GM19452 (cell line): ENCODE measurements around the gene SULT1C4.

Source experiments
- ATAC-seq: cut with Tn5 transposase; IDR thresholded peaks from one replicate; pipeline ENCODE4 v1.9.1; 2021; ENCODE audit not compliant: unreplicated experiment

The SULT1C4 gene

GRCh38 chr2:108369153-108369552 is 8.6 kb upstream of the SULT1C4 start:
- ATAC-seq = no peak

- no peak for ATAC-seq
Observed at GRCh38 chr2:108370080-108370479, 7.7 kb upstream of the SULT1C4 start.

- ATAC-seq = no peak
Observed at GRCh38 chr2:108376774-108377173, 980 bp upstream of the SULT1C4 start.

DNA sequence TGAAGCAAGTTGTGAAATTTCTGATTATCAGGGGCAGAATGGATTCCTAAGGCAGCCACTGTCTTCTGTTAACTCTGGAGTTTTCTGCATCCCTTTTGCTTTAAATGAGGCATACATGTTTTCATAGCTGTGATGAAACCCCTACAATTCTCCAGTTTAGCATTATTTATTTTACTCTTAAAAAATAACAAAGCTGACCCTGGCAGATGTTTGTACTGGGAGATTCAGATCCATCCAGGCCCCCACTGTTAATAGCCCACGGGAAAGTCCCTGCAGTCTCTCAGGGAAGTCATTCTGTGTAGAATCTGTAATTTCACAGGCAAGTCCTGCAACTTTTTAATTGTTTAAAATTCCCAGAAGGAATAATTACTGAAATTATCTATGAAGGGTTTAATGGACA is 353 bp upstream of the SULT1C4 start:
- no peak for ATAC-seq

GRCh38 chr2:108378851-108379250 is 1.1 kb downstream of the SULT1C4 start:
- ATAC-seq = no peak

DNA sequence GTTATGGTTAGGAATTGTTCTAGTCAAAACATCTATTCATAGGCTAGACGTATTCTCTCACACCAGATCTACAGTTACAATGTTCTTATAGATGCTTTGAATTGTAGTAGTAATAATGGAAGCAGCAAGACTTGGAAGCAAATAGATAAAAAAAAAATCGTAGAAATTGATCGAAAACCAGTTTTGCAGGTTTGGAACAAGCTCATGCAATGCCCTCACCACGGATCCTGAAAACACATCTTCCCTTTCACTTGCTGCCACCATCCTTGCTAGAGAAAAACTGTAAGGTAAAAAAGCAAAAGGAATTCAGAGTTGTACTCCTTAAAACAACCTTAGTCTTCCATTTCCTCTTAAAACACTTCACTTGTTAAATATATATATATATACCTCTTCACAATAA is 4.4 kb downstream of the SULT1C4 start:
- ATAC-seq = no peak

- no peak for ATAC-seq
Observed at GRCh38 chr2:108383146-108383830, 5.5 kb downstream of the SULT1C4 start.

- no peak for ATAC-seq
Observed at GRCh38 chr2:108384662-108385393, 7.1 kb downstream of the SULT1C4 start.

GRCh38 chr2:108385411-108386071 is 7.8 kb downstream of the SULT1C4 start:
- ATAC-seq = peak; percentile 90

DNA sequence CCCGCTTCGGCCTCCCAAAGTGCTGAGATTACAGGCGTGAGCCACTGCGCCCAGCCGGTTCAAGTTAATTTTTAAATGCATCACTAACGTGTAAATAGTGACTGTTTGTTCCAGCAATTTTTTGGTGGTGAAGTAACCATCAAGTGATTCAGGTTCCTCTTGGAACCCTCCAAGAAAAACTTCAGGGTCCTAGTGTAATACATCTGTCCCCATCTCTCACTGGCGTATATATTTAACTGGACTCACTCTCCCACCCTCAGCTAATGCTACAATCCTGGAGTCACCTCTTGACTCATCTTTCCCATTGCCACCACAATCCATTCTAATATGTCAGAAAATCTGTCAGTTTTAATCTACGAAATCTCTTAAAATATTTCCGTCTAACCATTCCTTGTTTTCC is 10.3 kb downstream of the SULT1C4 start:
- no peak for ATAC-seq

- no peak for ATAC-seq
Observed at GRCh38 chr2:108390340-108390739, 12.6 kb downstream of the SULT1C4 start.

DNA sequence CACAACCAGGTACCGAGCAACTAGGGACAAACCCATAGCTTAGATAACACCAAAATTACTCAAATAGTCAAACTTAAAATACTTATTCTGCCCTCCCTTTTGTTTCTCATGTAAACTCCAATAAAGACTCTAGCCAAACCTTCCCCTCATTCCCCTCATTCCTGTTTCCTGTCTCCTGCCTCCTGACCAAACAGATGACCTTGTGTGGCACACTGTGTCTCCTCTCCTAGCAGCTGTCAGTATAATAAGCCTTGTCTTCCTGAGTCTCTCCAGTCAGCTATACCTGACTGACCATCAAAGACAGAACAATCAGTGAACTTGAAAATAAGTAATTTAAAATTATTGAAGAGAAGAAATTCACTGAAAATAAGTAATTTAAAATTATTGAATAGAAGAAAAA is 14.3 kb downstream of the SULT1C4 start:
- ATAC-seq = no peak

DNA sequence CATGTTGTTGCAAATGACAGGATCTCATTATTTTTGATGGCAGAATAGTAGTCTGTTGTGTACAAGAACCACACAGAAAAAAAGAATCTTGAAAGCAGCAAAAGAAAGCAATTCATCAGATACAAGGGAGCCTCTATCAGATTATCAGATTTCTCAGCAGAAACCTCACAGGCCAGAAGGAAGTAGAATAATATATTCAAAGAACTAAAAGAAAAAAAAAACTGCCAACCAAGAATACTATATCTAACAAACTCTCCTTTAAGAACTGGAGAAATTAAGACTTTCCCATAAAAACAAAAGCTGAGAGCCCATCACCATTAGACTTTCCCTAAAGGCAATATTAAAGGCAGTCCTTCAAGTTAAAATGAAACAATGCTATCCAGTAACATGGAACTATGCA is 15.4 kb downstream of the SULT1C4 start:
- ATAC-seq = no peak

DNA sequence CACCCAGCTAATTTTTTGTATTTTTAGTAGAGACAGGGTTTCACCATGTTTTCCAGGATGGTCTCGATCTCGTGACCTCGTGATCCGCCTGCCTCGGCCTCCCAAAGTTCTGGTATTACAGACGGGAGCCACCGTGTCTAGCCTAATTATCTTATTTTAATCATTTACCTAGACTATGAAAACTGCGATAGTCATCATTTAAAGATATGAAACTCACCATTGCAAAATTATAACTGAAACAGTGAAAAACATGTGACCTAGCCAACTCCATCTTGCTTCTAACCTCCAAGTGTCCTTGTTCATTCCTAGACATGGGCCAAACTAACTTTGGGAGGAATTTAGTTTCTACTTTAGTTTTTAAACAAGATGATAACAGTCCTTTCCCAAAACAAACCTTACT is 17.4 kb downstream of the SULT1C4 start:
- ATAC-seq = no peak

DNA sequence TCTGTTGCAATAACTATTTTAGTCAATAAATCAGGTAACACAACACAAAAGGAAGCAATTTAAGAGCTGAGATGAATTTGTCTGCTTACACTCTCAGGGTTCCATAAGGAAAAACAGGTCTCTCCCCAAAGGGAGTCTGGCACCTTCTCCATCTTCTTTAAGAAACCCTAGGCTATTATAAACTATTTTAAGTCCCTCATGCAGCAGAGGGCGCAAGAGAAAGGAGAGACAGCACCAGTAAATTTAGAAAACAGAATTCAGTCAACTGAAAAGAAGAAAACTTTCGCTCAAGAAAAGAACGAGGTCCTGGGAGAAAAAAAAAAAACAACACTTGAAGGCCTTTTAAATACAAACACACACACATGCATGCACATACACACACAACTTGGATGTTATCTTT is 19.1 kb downstream of the SULT1C4 start:
- ATAC-seq = no peak

GRCh38 chr2:108399479-108399878 is 21.7 kb downstream of the SULT1C4 start:
- no peak for ATAC-seq

DNA sequence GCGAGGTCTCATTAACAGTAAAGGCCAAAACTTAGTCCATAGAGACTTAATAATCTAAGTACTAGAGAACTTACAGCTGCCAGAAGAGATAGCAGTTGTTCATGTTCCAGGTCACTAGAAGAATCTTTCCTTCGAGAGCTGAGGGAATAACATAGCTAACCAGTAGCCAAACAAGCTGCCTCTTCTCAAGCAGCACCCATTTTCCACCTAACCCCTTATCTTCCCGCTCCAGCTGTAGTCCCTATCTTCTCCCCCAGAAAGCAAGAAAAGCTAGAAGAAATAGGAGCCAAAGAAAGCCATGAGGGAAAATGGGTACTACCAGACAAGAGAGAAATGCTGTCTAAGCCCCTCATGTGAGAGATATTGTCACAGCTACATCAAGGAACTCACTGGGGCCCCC is 24.0 kb downstream of the SULT1C4 start:
- ATAC-seq = no peak

- no peak for ATAC-seq
Observed at GRCh38 chr2:108403494-108403893, 25.7 kb downstream of the SULT1C4 start.

DNA sequence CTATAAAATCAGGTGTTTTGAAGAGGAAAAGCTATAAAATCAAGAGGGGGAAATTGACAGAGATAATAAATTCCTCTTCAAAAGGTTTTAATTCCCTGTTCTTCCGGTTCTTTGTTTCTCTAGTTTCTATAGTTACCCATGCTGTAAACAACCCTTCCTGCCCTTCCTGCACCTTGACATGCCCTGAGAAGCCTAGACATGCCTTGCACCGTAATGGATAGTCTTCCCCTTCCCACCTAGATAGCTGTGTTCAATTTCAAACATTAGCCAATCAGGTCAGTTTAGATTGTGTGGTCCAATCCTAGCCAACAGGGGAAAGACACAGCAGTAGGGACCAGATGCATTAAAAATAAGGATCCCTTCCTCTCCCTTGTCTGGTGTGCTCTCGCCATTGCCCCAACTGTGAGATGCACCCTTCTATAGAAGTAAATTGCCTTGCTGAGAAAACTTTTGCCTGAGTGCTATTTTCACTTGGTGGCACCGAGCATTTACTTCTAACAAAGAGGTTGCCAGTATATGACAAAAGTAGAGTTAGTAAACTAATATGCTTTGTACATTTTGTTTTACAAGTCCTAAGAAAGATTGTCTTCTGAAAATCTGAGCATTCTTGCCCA is 27.1 kb downstream of the SULT1C4 start:
- ATAC-seq = no peak

- ATAC-seq = no peak
Observed at GRCh38 chr2:108407864-108408729, 30.3 kb downstream of the SULT1C4 start.

- ATAC-seq = no peak
Observed at GRCh38 chr2:108409768-108410167, 32.0 kb downstream of the SULT1C4 start.
